Panc1 (cell line): ENCODE measurements around the gene FAM20A.

Experiments used
- CTCF ChIP-seq: fragments of 450-650 bp; IDR thresholded peaks from 2 replicates; pipeline ENCODE4 v1.5.1; 2017; ENCODE audit warnings: mild to moderate bottlenecking
- POLR2AphosphoS5 ChIP-seq: IDR thresholded peaks from 2 replicates; pipeline ENCODE4 v1.6.1; 2012; ENCODE audit warnings: mild to moderate bottlenecking, low read depth, low read length, moderate library complexity
- REST ChIP-seq, 2 experiments: IDR thresholded peaks; 2 replicates each; pipeline ENCODE4 v1.6.1; 2011 to 2012; ENCODE audit warnings: low read depth in 2 of 2, control low read depth in 1 of 2, low read length in 1 of 2, mild to moderate bottlenecking in 1 of 2, moderate library complexity in 1 of 2; ENCODE audit not compliant: insufficient read depth in 1 of 2
- SIN3A ChIP-seq: IDR thresholded peaks from 2 replicates; pipeline ENCODE4 v1.6.1; 2012; ENCODE audit warnings: low read depth, mild to moderate bottlenecking, low read length, moderate library complexity, borderline replicate concordance; ENCODE audit not compliant: insufficient read depth
- TCF7L2 ChIP-seq: IDR thresholded peaks from 2 replicates; pipeline ENCODE4 v1.6.1; 2011; ENCODE audit warnings: mild to moderate bottlenecking, low read depth, low read length, inconsistent platforms

GRCh38 chr17:68562736-68563135, 38.4 kb downstream of the FAM20A start:
- TF ChIP-seq TCF7L2, result no peak
- TF ChIP-seq SIN3A, result no peak
- TF ChIP-seq POLR2AphosphoS5, result no peak
- TF ChIP-seq CTCF, result no peak
- TF ChIP-seq REST (IDR thresholded peaks at IDR 0.05; ENCODE audit: insufficient read depth in 1 of 2, low read depth in 2 of 2, low read length in 1 of 2), result no peak
